ENCODE data around the gene STK25.

GRCh38 chr2:241517297-241517696 lies 8.9 kb upstream of the STK25 start:
- TF ChIP-seq, protein P1, sequence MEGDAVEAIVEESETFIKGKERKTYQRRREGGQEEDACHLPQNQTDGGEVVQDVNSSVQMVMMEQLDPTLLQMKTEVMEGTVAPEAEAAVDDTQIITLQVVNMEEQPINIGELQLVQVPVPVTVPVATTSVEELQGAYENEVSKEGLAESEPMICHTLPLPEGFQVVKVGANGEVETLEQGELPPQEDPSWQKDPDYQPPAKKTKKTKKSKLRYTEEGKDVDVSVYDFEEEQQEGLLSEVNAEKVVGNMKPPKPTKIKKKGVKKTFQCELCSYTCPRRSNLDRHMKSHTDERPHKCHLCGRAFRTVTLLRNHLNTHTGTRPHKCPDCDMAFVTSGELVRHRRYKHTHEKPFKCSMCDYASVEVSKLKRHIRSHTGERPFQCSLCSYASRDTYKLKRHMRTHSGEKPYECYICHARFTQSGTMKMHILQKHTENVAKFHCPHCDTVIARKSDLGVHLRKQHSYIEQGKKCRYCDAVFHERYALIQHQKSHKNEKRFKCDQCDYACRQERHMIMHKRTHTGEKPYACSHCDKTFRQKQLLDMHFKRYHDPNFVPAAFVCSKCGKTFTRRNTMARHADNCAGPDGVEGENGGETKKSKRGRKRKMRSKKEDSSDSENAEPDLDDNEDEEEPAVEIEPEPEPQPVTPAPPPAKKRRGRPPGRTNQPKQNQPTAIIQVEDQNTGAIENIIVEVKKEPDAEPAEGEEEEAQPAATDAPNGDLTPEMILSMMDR (IDR thresholded peaks at IDR 0.05; ENCODE audit: low read depth, low read length): no peak
- no peak for TF ChIP-seq EZH2phosphoT487 (IDR thresholded peaks at IDR 0.05; ENCODE audit: low read depth)
